HG02885 (cell line): ENCODE measurements around the gene CACNA1D.
"Not testable (repeated sequence)": the region's sequence is repeated elsewhere in the genome, so short reads cannot be mapped to it uniquely, and the experiment has no call there.

Source experiments
- ATAC-seq: cut with Tn5 transposase; IDR thresholded peaks from one replicate; pipeline ENCODE4 v1.9.1; 2021; ENCODE audit warnings: mild to moderate bottlenecking; ENCODE audit not compliant: unreplicated experiment, poor library complexity

The CACNA1D gene

GRCh38 chr3:53570081-53570480 lies 75.7 kb downstream of the CACNA1D start:
- no peak for ATAC-seq

- no peak for ATAC-seq
Observed at GRCh38 chr3:53570709-53571108, 76.3 kb downstream of the CACNA1D start.

- ATAC-seq: no peak
Observed at GRCh38 chr3:53571264-53571663, 76.9 kb downstream of the CACNA1D start.

- not testable (repeated sequence) for ATAC-seq
Observed at GRCh38 chr3:53572184-53572583, 77.8 kb downstream of the CACNA1D start.

GRCh38 chr3:53577506-53577905 lies 83.1 kb downstream of the CACNA1D start:
- ATAC-seq: no peak

- ATAC-seq: no peak
Observed at GRCh38 chr3:53579636-53580035, 85.2 kb downstream of the CACNA1D start.

- no peak for ATAC-seq
Observed at GRCh38 chr3:53581671-53582070, 87.3 kb downstream of the CACNA1D start.

GRCh38 chr3:53583161-53583690 lies 88.8 kb downstream of the CACNA1D start:
- ATAC-seq: no peak

GRCh38 chr3:53585049-53585448 lies 90.6 kb downstream of the CACNA1D start:
- ATAC-seq: no peak

GRCh38 chr3:53585627-53586026 lies 91.2 kb downstream of the CACNA1D start:
- ATAC-seq: no peak

- ATAC-seq: no peak
Observed at GRCh38 chr3:53588122-53588521, 93.7 kb downstream of the CACNA1D start.

- ATAC-seq: no peak
Observed at GRCh38 chr3:53589201-53589600, 94.8 kb downstream of the CACNA1D start.

- no peak for ATAC-seq
Observed at GRCh38 chr3:53589806-53590205, 95.4 kb downstream of the CACNA1D start.

GRCh38 chr3:53590606-53591005 lies 96.2 kb downstream of the CACNA1D start:
- ATAC-seq: no peak

- ATAC-seq: no peak
Observed at GRCh38 chr3:53591646-53592045, 97.2 kb downstream of the CACNA1D start.

- no peak for ATAC-seq
Observed at GRCh38 chr3:53592862-53593261, 98.5 kb downstream of the CACNA1D start.

- no peak for ATAC-seq
Observed at GRCh38 chr3:53593611-53594010, 99.2 kb downstream of the CACNA1D start.

- ATAC-seq: no peak
Observed at GRCh38 chr3:53594276-53594675, 99.9 kb downstream of the CACNA1D start.

GRCh38 chr3:53595660-53596059 lies 101.2 kb downstream of the CACNA1D start:
- ATAC-seq: no peak

- no peak for ATAC-seq
Observed at GRCh38 chr3:53597136-53597915, 102.9 kb downstream of the CACNA1D start.

- ATAC-seq: no peak
Observed at GRCh38 chr3:53599771-53600170, 105.4 kb downstream of the CACNA1D start.

- ATAC-seq: no peak
Observed at GRCh38 chr3:53602866-53603265, 108.5 kb downstream of the CACNA1D start.
